Liver (tissue), 9 donors: Measurements from ENCODE around the gene SPEG. TPM values are rescaled to one million over a fixed set of nuclear protein-coding genes. Genes with fewer than 3 reads are reported as not detected.

Experiments
- DNase-seq: peaks from one replicate; pipeline ENCODE4 v3.0.0-alpha.2; 2017; ENCODE audit warnings: low spot score
- H3K27ac ChIP-seq, 2 donors: one replicate each; pipeline ENCODE4 v1.7.0; 2013; ENCODE audit warnings: inconsistent platforms in 2 of 2, low read length in 2 of 2, control low read depth in 1 of 2, low read depth in 1 of 2, mild to moderate bottlenecking in 1 of 2
- H3K27me3 ChIP-seq, 4 donors: one replicate each; pipeline versions ENCODE4 v1.6.1 to v1.7.0; 2013; ENCODE audit warnings: low read length in 3 of 4, inconsistent platforms in 1 of 4, mild to moderate bottlenecking in 1 of 4, moderate library complexity in 1 of 4; ENCODE audit not compliant: control insufficient read depth in 4 of 4, insufficient read depth in 4 of 4
- H3K36me3 ChIP-seq, 4 donors: one replicate each; pipeline versions ENCODE4 v1.6.1 to v1.7.0; 2013; ENCODE audit warnings: low read length in 3 of 4, mild to moderate bottlenecking in 3 of 4, low read depth in 1 of 4, moderate library complexity in 1 of 4; ENCODE audit not compliant: control insufficient read depth in 4 of 4, insufficient read depth in 3 of 4
- H3K4me1 ChIP-seq, 4 donors: one replicate each; pipeline versions ENCODE4 v1.6.1 to v1.7.0; 2013; ENCODE audit warnings: low read length in 3 of 4, mild to moderate bottlenecking in 3 of 4, moderate library complexity in 1 of 4; ENCODE audit not compliant: control insufficient read depth in 4 of 4, insufficient read depth in 4 of 4
- H3K4me3 ChIP-seq, 3 donors: one replicate each; pipeline versions ENCODE4 v1.6.1 to v1.7.0; 2013; ENCODE audit warnings: low read length in 3 of 3, control low read depth in 1 of 3, low read depth in 1 of 3, mild to moderate bottlenecking in 1 of 3
- H3K9ac ChIP-seq, 2 donors: one replicate each; pipeline ENCODE4 v1.7.0; 2013; ENCODE audit warnings: low read length in 2 of 2, mild to moderate bottlenecking in 2 of 2, moderate library complexity in 2 of 2, control low read depth in 1 of 2, low read depth in 1 of 2
- H3K9me3 ChIP-seq, 4 donors: one replicate each; pipeline versions ENCODE4 v1.6.1 to v1.7.0; 2013; ENCODE audit warnings: low read length in 3 of 4; ENCODE audit not compliant: control insufficient read depth in 4 of 4
- ATF3 ChIP-seq: IDR thresholded peaks from 2 replicates; pipeline ENCODE4 v1.6.1; 2016; ENCODE audit warnings: antibody characterized with exemption
- CTCF ChIP-seq: fragments of 150-350 bp; IDR thresholded peaks from 2 replicates; pipeline ENCODE4 v1.5.1; 2017; ENCODE audit warnings: improper control_type of control experiment, low read depth, low read length; ENCODE audit not compliant: missing input control
- EGR1 ChIP-seq, 2 donors: IDR thresholded peaks; 2 replicates each; pipeline ENCODE4 v1.6.1; 2016 to 2018; ENCODE audit warnings: antibody characterized with exemption in 2 of 2, low read depth in 2 of 2
- FOXA1 ChIP-seq: IDR thresholded peaks from 2 replicates; pipeline ENCODE4 v1.6.1; 2016; ENCODE audit warnings: antibody characterized with exemption
- FOXA2 ChIP-seq: IDR thresholded peaks from 2 replicates; pipeline ENCODE4 v1.6.1; 2016; ENCODE audit warnings: antibody characterized with exemption
- GABPA ChIP-seq, 2 donors: IDR thresholded peaks in 1 of 2; conservative IDR thresholded peaks in 1 of 2; 2 replicates each; pipeline ENCODE4 v1.6.1; 2016; ENCODE audit warnings: antibody characterized with exemption in 2 of 2, mild to moderate bottlenecking in 1 of 2, moderate library complexity in 1 of 2
- HNF4A ChIP-seq, 2 donors: conservative IDR thresholded peaks; 2 replicates each; pipeline ENCODE4 v1.6.1; 2016; ENCODE audit warnings: antibody characterized with exemption in 2 of 2, mild to moderate bottlenecking in 2 of 2
- HNF4G ChIP-seq: IDR thresholded peaks from 2 replicates; pipeline ENCODE4 v1.6.1; 2016; ENCODE audit warnings: antibody characterized with exemption
- JUND ChIP-seq, 2 donors: IDR thresholded peaks; 2 replicates each; pipeline ENCODE4 v1.6.1; 2016; ENCODE audit warnings: antibody characterized with exemption in 2 of 2
- NR2F2 ChIP-seq: IDR thresholded peaks from 2 replicates; pipeline ENCODE4 v1.6.1; 2016; ENCODE audit warnings: antibody characterized with exemption
- RAD21 ChIP-seq, 2 donors: IDR thresholded peaks; 2 replicates each; pipeline ENCODE4 v1.6.1; 2016; ENCODE audit warnings: antibody characterized with exemption in 2 of 2, mild to moderate bottlenecking in 2 of 2
- RXRA ChIP-seq, 2 donors: IDR thresholded peaks; 2 replicates each; pipeline ENCODE4 v1.6.1; 2017 to 2018; ENCODE audit warnings: antibody characterized with exemption in 2 of 2, mild to moderate bottlenecking in 1 of 2
- SP1 ChIP-seq: IDR thresholded peaks from 2 replicates; pipeline ENCODE4 v1.6.1; 2018; ENCODE audit warnings: antibody characterized with exemption, mild to moderate bottlenecking
- TAF1 ChIP-seq: conservative IDR thresholded peaks from 2 replicates; pipeline ENCODE4 v1.6.1; 2016; ENCODE audit warnings: antibody characterized with exemption, mild to moderate bottlenecking
- YY1 ChIP-seq: IDR thresholded peaks from 2 replicates; pipeline ENCODE4 v1.6.1; 2016; ENCODE audit warnings: antibody characterized with exemption, mild to moderate bottlenecking
- ZBTB33 ChIP-seq: IDR thresholded peaks from 2 replicates; pipeline ENCODE4 v1.6.1; 2016; ENCODE audit warnings: antibody characterized with exemption
- WGBS: extraction: QIAGEN DNeasy Blood & Tissue Kit; methylation state at CpG from one replicate; pipeline ENCODE4 v1.1.7; 2013; 5-methylcytosine and 5-hydroxymethylcytosine counted together
- polyA plus RNA-seq, 2 donors: library from polyadenylated mRNA; stranded (reverse) in 1 of 2; unstranded in 1 of 2; fragments of 200-250 nt in 1 of 2; fragments of >200 nt in 1 of 2; fragmentation: Nextera tagmentation in 1 of 2; extraction: Ambion mirVana in 1 of 2; gene quantifications; one replicate each; pipeline versions ENCODE4 v1.2.1 to v1.2.3, GENCODE V29; 2013 to 2015
- total RNA-seq, 2 donors: library from RNA; depleted of rRNA; stranded (reverse); fragments of >200 nt; gene quantifications; one replicate each; pipeline ENCODE4 v1.2.3, GENCODE V29; 2014
- TF ChIP-seq, protein P1 (sequence below): IDR thresholded peaks from 2 replicates; pipeline ENCODE4 v1.6.1; 2016; ENCODE audit warnings: antibody characterized with exemption
- TF ChIP-seq, protein P2 (sequence below): IDR thresholded peaks from 2 replicates; pipeline ENCODE4 v1.6.1; 2016; ENCODE audit warnings: antibody characterized with exemption, mild to moderate bottlenecking
- donor health status: healthy.
- donor health status: healthy.
- donor health status: healthy.
- donor health status: healthy.
- donor health status: healthy.

Gene SPEG
- total and polyA plus RNA-seq, 4 donors, result 0.51 to 0.96 (median 0.66) TPM

GRCh38 chr2:219511547-219512325, 77.1 kb downstream of the SPEG start:
- TF ChIP-seq FOXA1 (no peak), HNF4G (no peak), RAD21 (IDR thresholded peaks at IDR 0.05) (no peak)
- peaks cover 0 to 3% (median 1%) of the 10 kb centered on the region in 4 donors for H3K36me3 ChIP-seq
- H3K9me3 ChIP-seq, result no peaks in the 10 kb centered on the region
- H3K27ac ChIP-seq, result no peak overlapping the region
- peak; percentile 77 for DNase-seq
- H3K4me1 ChIP-seq, result peaks cover 0 to 9% (median 6%) of the 10 kb centered on the region in 4 donors
- H3K27me3 ChIP-seq, result no peaks in the 10 kb centered on the region
- no peak overlapping the region for H3K9ac ChIP-seq
- no peak overlapping the region for H3K4me3 ChIP-seq
- 45% methylated on average over 15 of the region's 15 CpGs for WGBS

DNA sequence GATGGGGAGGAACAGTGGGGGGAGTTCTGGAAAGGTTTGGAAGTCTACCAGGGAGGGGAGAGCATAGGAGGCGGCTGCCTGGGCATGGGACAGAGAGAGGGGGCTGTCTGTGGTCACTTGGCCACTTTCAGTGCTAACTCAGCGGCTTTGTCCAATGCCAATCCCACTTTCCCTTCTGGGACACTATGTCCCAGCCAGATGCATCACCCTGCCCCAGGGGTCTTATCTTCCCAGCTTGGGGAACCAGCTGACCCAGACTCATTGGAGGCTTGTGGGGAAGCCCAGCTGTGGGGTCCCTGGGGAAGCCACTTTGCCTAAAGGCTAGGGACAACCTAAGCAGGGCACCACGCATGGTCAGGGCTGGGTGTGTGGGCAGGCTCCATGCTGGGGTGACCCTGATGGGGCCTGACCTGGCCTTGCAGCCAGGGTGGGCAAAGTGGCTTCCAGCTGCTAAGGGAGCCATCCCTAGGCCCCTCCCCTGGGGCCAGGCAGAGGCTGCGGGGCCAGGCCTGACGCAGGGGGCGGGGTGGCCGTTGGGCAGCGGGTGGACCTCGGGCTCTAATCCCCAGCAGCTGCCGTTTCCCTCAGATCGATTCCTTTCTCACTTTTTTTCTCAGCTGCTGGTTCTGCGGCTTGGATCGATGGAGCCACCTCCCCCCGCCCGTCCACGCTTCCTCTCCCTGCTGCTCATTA, 78.0 kb downstream of the SPEG start:
- WGBS, result 19% methylated on average over 16 of the region's 16 CpGs
- peak; percentile 63 for DNase-seq
- no peak for TF ChIP-seq ZBTB33
- TF ChIP-seq ATF3, result no peak
- no peak for TF ChIP-seq FOXA2
- TF ChIP-seq JUND (IDR thresholded peaks at IDR 0.05), result no peak
- TF ChIP-seq HNF4A (conservative IDR thresholded peaks at IDR 0.05), result no peak
- no peak for TF ChIP-seq GABPA (IDR thresholded peaks at IDR 0.05 in 1 of 2, conservative IDR thresholded peaks at IDR 0.05 in 1 of 2)
- TF ChIP-seq TAF1, result no peak
- no peak for TF ChIP-seq NR2F2
- TF ChIP-seq, protein P1, sequence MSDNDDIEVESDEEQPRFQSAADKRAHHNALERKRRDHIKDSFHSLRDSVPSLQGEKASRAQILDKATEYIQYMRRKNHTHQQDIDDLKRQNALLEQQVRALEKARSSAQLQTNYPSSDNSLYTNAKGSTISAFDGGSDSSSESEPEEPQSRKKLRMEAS, result no peak
- no peak for TF ChIP-seq YY1
- no peak for TF ChIP-seq SP1
- no peak for TF ChIP-seq HNF4G
- no peak for TF ChIP-seq RXRA (IDR thresholded peaks at IDR 0.05)
- no peak for TF ChIP-seq CTCF
- no peak for TF ChIP-seq FOXA1
- TF ChIP-seq EGR1 (IDR thresholded peaks at IDR 0.05; ENCODE audit: low read depth in 2 of 2), result no peak
- TF ChIP-seq, protein P2, sequence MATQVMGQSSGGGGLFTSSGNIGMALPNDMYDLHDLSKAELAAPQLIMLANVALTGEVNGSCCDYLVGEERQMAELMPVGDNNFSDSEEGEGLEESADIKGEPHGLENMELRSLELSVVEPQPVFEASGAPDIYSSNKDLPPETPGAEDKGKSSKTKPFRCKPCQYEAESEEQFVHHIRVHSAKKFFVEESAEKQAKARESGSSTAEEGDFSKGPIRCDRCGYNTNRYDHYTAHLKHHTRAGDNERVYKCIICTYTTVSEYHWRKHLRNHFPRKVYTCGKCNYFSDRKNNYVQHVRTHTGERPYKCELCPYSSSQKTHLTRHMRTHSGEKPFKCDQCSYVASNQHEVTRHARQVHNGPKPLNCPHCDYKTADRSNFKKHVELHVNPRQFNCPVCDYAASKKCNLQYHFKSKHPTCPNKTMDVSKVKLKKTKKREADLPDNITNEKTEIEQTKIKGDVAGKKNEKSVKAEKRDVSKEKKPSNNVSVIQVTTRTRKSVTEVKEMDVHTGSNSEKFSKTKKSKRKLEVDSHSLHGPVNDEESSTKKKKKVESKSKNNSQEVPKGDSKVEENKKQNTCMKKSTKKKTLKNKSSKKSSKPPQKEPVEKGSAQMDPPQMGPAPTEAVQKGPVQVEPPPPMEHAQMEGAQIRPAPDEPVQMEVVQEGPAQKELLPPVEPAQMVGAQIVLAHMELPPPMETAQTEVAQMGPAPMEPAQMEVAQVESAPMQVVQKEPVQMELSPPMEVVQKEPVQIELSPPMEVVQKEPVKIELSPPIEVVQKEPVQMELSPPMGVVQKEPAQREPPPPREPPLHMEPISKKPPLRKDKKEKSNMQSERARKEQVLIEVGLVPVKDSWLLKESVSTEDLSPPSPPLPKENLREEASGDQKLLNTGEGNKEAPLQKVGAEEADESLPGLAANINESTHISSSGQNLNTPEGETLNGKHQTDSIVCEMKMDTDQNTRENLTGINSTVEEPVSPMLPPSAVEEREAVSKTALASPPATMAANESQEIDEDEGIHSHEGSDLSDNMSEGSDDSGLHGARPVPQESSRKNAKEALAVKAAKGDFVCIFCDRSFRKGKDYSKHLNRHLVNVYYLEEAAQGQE, result no peak

More for the DNA sequence above, 78.0 kb downstream of the SPEG start:
- Histone ChIP-seq H3K9me3 (no peaks in the 10 kb centered on the region), H3K4me3 (no peak overlapping the region), H3K9ac (no peak overlapping the region), H3K36me3 (no peaks in the 10 kb centered on the region), H3K27me3 (no peaks in the 10 kb centered on the region), H3K27ac (no peak overlapping the region), H3K4me1 (peaks cover 0 to 9% (median 6%) of the 10 kb centered on the region in 4 donors)
